GM21423 (cell line): Measurements from ENCODE around the gene APOL4.
A peak's percentile ranks its signal among the peaks of the same experiment; 100 is the strongest.
"Not testable (repeated sequence)": the region's sequence is repeated elsewhere in the genome, so short reads cannot be mapped to it uniquely, and the experiment has no call there.

Experiments
- ATAC-seq: cut with Tn5 transposase; IDR thresholded peaks from one replicate; pipeline ENCODE4 v1.9.1; 2021; ENCODE audit warnings: mild to moderate bottlenecking, moderate library complexity; ENCODE audit not compliant: unreplicated experiment

Gene APOL4, protein sequence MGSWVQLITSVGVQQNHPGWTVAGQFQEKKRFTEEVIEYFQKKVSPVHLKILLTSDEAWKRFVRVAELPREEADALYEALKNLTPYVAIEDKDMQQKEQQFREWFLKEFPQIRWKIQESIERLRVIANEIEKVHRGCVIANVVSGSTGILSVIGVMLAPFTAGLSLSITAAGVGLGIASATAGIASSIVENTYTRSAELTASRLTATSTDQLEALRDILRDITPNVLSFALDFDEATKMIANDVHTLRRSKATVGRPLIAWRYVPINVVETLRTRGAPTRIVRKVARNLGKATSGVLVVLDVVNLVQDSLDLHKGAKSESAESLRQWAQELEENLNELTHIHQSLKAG

DNA sequence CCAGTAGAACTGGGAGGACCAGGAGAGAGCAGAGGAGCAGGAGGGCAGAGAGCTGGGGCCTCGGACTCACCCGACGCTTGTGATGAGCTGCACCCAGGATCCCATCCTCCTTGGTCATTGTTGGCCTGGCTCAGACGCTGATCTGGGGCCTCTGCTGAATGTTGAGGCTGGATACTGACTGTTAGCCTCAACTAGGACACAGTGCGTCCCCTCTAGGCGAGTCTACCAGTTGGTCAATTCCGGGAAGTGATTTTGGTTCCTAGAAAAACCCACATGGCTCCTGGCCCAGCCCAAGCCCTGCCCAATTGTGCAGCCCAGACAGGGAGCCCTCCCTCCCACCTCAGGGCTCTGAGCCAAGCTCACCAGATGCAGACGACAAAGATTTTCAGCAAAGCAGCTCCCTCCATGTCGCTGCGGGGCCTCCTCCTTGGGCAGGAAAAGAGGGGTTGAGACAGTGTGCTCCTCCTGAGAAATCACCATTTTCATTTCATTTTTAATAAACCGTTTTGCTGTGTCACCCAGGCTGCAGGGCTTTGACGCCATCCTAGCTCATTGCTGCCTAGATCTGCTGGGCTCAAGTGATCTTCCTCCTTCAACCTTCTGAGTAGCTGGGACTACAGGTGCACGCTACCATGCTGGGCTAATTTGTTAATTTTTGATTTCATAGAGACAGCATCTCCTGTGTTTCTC, at the start of gene APOL4:
APOL4 (minus strand) TSS at position 180 of the 690 bp plus-strand sequence; CDS start at position 105, 75 bp downstream.
- ATAC-seq, result no peak

DNA sequence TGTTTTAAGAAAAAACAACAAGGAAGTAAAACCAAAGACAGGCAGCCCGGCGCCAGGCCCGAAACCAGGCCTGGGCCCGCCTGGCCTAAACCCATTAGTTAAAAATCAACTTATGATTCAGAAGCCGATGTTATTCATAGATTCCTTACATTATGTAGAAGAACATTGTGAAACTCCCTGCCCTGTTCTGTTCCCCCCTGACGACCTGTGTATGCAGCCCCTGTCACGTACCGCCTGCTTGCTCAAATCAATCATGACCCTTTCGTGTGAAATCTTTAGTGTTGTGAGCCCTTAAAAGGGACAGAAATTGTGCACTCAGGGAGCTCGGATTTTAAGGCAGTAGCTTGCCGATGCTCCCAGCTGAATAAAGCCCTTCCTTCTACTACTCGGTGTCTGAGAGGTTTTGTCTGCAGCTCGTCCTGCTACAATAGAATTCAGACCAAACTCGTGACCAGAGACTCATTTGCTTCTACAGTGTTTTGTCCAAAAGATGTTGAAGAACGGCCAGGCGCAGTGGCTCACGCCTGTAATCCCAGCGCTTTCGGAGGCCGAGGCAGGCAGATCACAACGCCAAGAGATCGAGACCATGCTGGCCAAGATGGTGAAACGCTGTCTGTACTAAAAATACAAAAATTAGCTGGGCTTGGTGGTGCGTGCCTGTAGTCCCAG, 48.8 kb upstream of the APOL4 start:
- not testable (repeated sequence) for ATAC-seq

DNA sequence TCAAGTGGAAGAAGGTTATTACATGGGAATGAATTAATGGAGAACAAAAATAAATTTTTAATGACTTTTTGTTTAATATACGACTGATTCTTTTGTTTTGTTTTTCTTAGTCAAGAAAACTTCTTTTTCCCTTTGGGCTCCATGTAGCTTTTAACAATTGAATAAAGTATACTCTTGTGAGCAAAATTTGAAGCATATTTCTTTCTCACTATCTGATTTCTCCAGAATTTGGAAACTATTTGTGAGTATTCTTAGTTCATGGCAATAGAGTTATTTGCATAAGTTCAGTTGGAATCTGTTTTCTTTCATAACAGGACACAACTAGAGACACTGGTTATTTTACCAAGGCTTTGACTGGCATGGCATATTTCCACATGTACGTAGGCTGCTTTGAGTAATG, 47.6 kb upstream of the APOL4 start:
- no peak for ATAC-seq

DNA sequence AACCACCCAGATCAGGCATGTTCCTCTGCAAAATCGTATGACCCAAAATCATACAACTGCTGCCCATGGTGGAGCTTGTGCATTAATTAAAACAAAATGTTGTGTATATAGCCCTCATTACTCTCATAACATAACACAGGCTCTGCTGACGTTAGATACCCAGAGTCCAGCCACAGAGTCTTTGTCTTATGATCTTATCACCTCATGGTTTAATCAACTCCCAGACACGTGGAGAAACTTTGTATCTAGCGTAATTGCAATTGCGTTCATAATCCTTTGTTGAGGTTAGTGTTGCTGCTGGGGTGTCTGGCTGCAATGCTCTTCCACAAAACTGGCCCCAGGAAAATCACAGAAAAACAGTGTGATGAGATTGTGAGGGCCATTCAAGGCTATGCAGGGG, 46.3 kb upstream of the APOL4 start:
- ATAC-seq, result no peak

DNA sequence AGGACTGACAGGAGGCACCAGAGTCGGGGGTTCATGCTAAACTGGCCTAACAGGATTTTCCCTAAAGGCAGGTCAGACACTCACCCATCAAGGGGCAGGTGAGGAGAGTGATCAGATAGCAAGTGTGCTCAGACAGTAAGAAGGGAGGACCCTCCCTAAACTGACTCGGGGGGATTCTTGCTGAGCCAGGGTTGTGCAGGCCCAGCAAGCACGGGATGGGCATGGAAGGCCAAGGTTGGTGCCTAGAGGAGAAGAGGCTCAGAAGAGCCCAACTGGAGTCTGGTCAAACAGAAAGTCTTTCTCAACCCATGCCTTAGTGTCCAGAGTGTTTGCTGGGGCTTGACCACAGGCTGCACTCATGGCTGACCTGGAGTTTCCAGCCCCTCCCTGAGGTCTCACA, 45.1 kb upstream of the APOL4 start:
- no peak for ATAC-seq

DNA sequence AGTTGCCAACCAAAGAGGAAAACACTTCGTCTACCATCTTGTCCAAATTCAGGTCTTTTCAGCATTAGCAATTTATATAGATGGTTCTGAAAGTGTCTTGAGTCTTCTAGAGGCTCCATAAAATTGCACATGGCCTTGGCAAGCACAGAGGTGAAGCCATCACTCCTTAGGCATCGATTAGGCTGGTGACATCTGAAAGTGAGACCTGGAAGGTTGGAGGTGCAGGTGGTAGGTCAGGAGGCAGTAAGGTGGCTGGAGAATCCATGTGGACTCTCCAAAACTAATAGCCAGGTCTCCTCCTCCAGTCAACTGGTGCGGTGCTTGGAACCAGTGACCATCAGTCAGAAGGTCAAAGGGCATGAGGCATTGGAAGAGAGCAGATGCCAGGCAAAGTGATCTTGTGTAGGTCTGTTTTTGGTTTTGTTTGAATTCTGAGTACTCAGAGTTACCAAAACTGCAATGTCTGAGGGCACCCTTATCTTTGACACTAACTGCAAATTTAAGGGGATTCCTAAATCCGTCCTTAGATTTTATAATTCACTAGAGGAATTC, 44.3 kb upstream of the APOL4 start:
- no peak for ATAC-seq

DNA sequence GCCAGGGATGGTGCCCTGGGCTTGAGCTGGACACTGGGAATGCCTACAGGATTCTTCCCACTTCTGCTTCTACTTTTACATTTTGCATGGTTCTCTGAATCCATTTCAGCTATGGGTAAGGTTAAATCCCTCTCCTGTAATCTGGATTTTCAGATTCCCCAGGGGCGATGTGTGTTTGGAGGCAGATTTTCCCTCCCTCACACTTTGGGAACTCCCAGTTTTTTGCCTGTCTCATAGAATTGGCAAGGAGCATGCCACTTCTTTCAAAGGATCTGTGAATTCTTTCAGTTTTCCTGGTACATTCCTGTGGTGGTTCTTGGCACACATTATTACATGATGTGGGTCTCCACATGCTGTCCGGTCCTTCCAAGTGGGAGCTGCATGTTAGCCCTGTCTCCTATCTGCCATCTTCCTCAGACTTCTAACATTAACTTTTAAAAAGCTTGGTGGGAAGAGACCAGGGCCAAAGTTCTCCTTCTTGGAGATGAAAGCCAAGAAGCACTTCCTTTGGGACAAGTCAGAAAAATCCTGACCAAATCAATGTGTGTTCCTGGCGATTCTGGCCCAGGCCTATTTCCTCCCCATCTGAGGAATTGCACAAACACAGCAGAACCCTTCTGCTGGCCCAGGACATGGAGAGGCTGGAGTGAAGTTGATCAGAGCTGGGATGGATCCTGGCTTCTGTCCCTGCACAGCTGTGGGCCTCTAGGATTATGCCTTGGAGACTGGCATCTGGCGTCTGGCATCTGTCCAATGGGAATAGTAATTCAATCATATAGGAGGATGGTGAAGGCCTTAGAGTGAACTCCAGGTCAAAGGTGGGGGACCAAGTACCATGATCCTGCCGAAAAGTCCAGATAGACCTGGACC, 43.1 kb upstream of the APOL4 start:
- ATAC-seq, result no peak

DNA sequence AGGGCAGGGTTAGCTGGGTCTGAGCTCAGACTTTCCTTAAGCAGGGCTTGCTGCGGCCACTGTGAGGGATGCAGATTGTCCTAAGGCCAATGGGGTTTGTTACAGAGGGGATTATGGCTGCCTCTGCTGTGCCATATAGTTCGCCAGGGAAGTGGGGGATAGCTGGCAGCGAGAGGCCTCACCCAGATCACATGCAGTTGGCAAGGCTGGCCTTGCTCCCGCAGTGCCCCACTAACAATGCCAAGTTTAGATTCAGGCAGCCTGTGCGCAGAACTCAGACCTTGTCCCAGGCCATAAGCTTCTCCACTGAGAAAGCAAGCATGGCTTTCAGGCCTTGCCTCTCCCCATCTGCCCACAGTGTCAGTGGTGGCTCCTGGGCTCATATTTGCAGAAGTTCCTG, 42.4 kb upstream of the APOL4 start:
- no peak for ATAC-seq

DNA sequence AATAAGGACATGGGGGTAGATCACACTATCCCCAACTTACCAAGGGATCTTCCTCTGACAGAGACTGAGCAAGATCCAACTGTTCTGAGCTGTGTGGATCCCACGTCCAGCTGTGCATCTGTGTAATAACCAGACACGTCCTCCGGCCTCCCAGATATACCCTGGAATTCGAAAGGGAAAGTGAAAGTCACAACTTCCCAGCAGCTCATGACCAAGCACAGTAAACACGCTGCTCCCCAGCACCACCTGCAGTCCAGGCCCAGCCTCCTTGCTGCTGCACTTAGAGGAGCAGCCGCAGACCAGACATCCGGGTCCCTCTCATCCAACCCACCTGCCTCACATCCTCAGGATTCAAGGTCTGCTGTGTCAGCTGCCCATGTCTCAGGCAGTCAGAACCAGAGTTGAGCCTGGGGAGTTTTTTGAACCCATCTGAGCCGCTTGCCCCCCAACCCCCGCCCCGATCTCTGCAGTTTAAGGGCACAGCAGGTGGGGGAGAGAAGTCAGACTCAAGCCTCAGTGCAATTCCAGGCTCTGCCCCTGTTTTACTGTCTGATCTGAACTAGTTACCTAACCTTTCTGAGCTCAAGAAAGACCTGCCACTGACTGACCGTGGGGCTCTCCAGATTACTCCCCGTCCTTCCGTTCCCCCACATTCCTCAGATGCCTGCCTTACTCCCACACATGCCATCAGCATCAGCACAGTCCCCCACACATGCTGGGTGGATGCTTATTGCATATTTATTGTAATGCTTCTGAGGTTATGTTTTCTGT, 38.0 kb upstream of the APOL4 start, which contains the start of gene APOL2:
APOL2 (minus strand) TSS at position 127 of the 771 bp plus-strand sequence. CDS start 6,365 bp downstream, outside the sequence.
- peak; percentile 85 for ATAC-seq

DNA sequence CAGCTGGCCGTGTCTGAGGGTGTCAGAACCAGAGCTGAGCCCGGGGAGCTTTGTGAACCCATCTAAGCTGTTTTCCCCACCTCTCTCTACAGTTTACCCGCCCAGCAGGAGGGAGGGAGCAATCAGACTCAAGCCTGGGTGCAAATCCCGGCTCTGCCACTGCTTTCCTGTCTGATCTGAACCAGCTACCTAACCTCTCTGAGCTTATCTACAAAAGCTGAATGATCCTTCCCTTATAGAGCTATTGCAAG, 37.5 kb upstream of the APOL4 start:
- ATAC-seq, result no peak

DNA sequence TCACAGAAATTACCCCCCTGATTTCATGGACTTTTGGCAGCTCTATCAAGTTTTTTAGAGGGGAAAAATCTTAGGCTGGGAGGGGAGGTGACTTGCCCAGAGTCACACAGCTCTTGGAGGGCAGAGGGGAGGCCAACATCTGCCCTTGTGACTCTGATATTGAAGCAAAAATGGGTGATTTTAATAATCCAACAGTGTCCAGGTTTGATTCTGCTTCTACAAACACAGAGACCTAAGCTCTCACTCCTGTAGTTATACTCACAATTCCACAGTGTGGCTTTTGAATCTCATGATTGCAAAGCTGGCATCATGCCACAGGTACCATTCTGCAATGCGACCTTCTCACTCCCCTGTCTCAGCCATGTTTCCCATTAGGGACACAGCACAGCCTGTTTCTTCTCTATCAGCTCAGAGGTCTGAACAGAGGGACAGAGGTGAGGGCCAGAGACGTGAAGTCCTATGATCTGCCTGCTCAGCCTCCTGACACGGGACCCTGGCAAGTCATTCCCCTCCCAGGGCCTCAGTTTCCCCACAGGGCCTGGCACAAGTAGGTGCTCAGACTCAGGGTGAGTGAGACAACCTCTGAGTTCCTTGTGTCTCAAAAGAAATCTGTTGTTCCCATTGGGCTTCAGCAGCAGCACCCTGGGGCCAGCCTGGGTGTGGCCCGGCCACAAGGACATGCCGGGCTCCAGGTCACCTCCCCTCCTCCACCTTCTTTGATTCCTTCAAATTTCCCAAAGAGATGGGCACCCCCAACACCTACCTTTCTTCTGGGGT, 37.0 kb upstream of the APOL4 start:
- ATAC-seq, result no peak

DNA sequence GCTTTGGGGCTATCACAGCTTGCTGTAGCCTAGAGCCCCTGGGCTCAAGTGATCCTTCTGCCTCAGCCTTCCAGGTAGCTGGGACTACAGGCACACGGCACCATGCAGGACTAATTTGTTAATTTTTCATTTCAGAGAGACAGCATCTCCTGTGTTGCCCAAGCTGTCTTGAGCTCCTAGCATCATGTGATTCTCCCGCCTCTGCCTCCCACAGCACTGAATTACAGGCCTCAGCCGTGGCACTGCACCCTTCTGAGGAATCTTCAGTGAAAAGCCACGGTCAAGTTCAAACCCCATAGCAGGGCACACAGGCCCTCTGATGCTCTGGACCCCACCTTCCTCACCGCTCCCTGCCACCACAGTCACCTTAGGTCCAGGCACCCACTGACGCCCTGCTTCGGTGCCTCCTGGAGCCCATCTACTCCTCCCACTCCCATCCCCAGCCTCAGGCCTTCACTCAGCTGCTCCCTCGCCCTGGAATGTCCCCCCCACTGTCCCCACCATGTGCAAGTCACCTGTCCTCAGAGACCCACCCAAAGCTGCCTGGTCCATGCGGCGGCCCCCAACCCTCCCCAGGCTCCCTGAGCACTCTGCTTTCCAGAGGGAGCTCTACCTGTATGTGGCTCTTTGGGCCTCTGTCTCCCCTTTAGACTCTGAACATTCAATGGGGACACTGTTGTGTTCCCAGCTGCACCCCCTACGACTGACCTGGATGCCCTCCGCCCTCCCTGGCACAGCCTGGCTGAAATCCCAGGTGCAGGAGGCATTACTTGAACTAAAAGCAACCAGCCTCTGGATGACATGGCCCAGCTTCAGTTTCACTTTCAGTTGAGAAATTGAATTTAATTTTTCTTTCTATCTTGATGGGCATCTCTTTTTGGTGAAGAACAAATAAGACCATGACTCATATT, 36.1 kb upstream of the APOL4 start:
- ATAC-seq, result no peak

DNA sequence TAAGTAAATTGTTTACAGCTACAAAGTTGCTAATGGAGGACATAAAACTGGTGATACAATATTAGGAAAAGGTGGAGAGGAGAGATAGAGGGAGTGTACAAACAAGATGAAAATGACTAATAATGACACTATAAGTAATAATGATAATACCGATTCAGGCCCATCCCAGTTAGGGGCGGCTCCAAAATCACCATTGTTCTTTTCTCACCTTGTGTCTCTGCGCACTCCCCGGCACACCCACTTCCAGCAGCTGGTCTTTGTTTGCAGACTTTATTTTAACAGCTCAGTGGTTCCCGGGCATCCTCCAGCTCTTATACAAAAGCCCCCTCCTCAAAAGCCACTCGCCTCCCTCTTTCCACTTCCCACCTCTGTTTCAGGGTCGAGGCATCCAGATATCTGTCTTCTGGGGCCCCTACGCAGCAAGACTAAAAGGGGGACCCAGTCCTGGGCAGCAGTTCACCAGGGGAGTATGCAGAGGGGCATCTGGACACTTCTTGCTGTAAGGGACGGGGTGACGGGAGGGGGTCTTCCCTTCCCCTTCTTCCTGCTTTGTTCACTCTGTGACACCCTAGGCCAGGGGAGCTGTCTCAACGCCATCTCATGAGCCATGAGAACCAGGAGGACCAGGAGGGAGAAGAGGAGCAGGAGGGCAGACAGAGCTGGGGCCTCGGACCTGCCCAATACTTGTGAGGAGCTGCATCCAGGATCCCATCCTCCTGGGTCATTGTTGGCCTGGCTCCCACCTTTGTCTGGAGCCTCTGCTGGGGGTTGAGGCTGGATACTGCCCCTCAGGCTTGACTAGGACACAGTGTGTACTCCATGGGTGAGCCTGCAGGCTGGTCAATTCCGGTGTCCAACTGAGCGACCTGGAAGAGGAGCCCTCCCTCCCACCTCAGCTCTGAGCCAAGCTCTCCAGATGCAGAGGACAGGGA, 35.0 kb upstream of the APOL4 start:
- ATAC-seq, result no peak

DNA sequence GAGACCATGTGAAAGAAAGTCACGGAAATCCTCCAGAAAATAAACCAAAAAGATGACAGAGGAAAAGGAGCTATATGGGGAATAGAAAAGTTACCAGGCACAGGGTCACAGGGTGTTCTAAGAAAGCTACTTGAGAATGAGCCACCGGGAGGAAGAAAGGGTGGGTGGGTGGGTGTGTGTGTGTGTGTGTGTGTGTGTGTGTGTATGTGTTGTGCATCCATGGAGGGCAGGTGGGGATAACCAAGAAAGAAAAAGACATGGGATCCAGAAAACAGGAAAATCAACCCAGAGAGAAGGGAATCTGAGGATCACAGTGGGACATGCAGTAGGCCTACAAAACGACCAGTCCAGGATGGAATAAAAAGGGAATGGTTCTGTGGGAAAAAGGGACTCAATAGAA, 34.0 kb upstream of the APOL4 start:
- no peak for ATAC-seq

DNA sequence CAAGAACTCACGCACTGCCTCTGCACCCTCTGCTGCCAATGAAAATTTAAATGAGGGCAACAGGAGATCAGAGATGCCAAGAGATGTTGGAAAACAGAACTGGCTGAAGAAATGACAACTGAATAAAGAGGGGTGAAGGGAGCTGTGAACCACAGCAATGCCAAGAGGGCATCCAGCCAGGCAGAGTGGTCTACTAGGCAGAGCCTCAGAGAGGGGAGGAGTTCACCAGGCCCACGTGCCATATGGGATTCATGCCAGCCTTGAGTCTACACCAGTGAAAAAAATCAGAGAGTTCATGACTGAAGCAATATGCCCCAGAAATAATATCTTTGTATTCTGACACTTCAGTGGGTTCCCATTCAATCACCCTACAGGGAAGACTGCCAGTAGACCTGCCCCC, 33.3 kb upstream of the APOL4 start:
- ATAC-seq, result no peak

DNA sequence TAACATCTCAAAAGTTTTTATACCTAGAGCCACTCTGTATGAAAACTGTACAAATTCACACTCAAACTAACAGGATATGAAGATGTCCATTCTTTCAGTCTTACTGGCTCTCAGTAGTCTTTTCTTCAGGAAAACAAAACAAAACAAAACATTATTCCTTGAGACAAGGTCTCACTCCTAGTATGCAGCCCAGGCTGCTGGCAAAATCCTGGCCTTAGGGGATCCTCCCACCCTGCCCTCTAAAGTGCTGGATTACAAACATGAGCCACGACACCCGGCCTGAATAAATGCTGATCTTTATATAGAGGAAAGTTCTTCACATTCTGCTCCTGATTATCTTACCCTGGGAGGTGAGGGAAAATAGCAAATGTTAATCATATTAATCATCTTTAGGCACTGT, 32.6 kb upstream of the APOL4 start:
- no peak for ATAC-seq

DNA sequence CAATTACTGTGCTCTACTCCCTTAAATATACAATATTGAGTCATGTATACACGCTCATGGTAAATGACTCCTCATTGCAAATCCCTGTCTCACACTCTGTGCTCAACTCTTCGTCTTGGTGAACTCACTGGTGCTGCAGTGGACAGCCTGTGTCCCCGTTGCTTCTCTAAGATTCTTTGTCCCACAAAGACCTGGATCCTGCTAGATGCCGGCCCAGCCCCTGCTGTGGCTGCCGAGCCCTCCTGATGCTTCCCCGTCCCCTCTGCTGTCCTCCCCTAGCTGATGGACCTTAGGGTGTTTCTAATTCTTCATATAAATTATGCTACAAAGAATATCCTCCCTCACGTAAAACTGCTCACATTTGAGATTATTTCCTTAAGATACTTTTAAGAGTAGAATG, 32.2 kb upstream of the APOL4 start:
- no peak for ATAC-seq
